HFFc6 (cell line): ENCODE data around the gene RGS1. TPM values are rescaled to one million over a fixed set of nuclear protein-coding genes. Genes with fewer than 3 reads are reported as not detected.

Source experiments
- DNase-seq: peaks from one replicate; pipeline ENCODE4 v3.0.0-alpha.2; 2018
- H3K27ac Mint-ChIP-seq: 2 replicates; pipeline ENCODE4 v1.8.0; 2020; ENCODE audit warnings: mild to moderate bottlenecking, mixed read lengths
- H3K27me3 Mint-ChIP-seq: 2 replicates; pipeline ENCODE4 v1.8.0; 2021; ENCODE audit warnings: mild to moderate bottlenecking, moderate library complexity, mixed read lengths; ENCODE audit not compliant: insufficient read depth
- H3K36me3 Mint-ChIP-seq: 2 replicates; pipeline ENCODE4 v1.8.0; 2021; ENCODE audit warnings: low read depth, mixed read lengths
- H3K4me1 Mint-ChIP-seq: 2 replicates; pipeline ENCODE4 v1.8.0; 2020; ENCODE audit warnings: low read depth, mixed read lengths
- H3K4me3 Mint-ChIP-seq: 2 replicates; pipeline ENCODE4 v1.8.0; 2020; ENCODE audit warnings: mild to moderate bottlenecking, moderate library complexity, mixed read lengths
- H3K9me3 Mint-ChIP-seq: 2 replicates; pipeline ENCODE4 v1.8.0; 2020; ENCODE audit warnings: mild to moderate bottlenecking, mixed read lengths
- CTCF ChIP-seq: fragments of 200-600 bp; sonication (generic); IDR thresholded peaks from 2 replicates; pipeline ENCODE4 v1.5.0; 2021; ENCODE audit warnings: antibody characterized with exemption, mild to moderate bottlenecking
- total RNA-seq, 6 experiments: library from RNA; stranded (reverse); fragmentation: NEBNext Ultra II Directional; extraction: Animal tissue kit (Norgen Biotek cat#: 25700); gene quantifications; 2 replicates in 1 of 6; 3 replicates in 5 of 6; pipeline ENCODE4 v1.2.3, GENCODE V29; 2021

The RGS1 gene
- total RNA-seq, 6 experiments from 2014 or later: not detected

GRCh38 chr1:192579010-192579738, 3.6 kb downstream of the RGS1 start:
- no peak for TF ChIP-seq CTCF
- Mint-ChIP-seq H3K27ac (peak overlapping the region; percentile 63), H3K4me1 (peaks cover 29% of the 10 kb centered on the region), H3K27me3 (no peaks in the 10 kb centered on the region; the same call in 1 of the 2 replicates), H3K36me3 (no peaks in the 10 kb centered on the region), H3K9me3 (no peaks in the 10 kb centered on the region), H3K4me3 (no peak overlapping the region)
- peak; percentile 82 for DNase-seq

- peak; percentile 77 for TF ChIP-seq CTCF
- Mint-ChIP-seq H3K27me3 (no peaks in the 10 kb centered on the region; the same call in 1 of the 2 replicates), H3K4me1 (peaks cover 29% of the 10 kb centered on the region), H3K4me3 (no peak overlapping the region), H3K9me3 (no peaks in the 10 kb centered on the region), H3K27ac (no peak overlapping the region), H3K36me3 (no peaks in the 10 kb centered on the region)
- peak; percentile 73 for DNase-seq
Measured at GRCh38 chr1:192580351-192580962, 4.9 kb downstream of the RGS1 start.

- H3K36me3 Mint-ChIP-seq: no peaks in the 10 kb centered on the region
- peaks cover 29% of the 10 kb centered on the region for H3K4me1 Mint-ChIP-seq
- DNase-seq: no peak
- H3K27ac Mint-ChIP-seq: no peak overlapping the region
- no peak overlapping the region for H3K4me3 Mint-ChIP-seq
- no peaks in the 10 kb centered on the region; the same call in 1 of the 2 replicates for H3K27me3 Mint-ChIP-seq
- no peaks in the 10 kb centered on the region for H3K9me3 Mint-ChIP-seq
- TF ChIP-seq CTCF: no peak
Measured at GRCh38 chr1:192581131-192581927, 5.8 kb downstream of the RGS1 start.

- Mint-ChIP-seq H3K27ac (no peak overlapping the region), H3K4me3 (no peak overlapping the region), H3K36me3 (no peaks in the 10 kb centered on the region), H3K4me1 (peaks cover 34% of the 10 kb centered on the region), H3K27me3 (no peaks in the 10 kb centered on the region; the same call in 1 of the 2 replicates), H3K9me3 (no peaks in the 10 kb centered on the region)
- TF ChIP-seq CTCF: no peak
- no peak for DNase-seq
Measured at GRCh38 chr1:192584866-192585265, 9.3 kb downstream of the RGS1 start.

GRCh38 chr1:192587386-192588266, 12.1 kb downstream of the RGS1 start:
- no peaks in the 10 kb centered on the region for H3K36me3 Mint-ChIP-seq
- no peak overlapping the region for H3K4me3 Mint-ChIP-seq
- DNase-seq: no peak
- no peak overlapping the region for H3K27ac Mint-ChIP-seq
- peaks cover 43% of the 10 kb centered on the region for H3K4me1 Mint-ChIP-seq
- H3K27me3 Mint-ChIP-seq: no peaks in the 10 kb centered on the region
- no peak for TF ChIP-seq CTCF
- H3K9me3 Mint-ChIP-seq: no peaks in the 10 kb centered on the region
